Stimulated activated CD4-positive, alpha-beta T cell treated with anti-CD3 and anti-CD28 coated beads, Interleukin-12 subunit alpha, Interleukin-12 subunit beta, amount 100 ng/mL, for 48 hours (primary cell): ENCODE data around the gene PRKACB.
"Not testable (repeated sequence)": the region's sequence is repeated elsewhere in the genome, so short reads cannot be mapped to it uniquely, and the experiment has no call there.

ENCODE experiments used
- DNase-seq, 3 donors: peaks; one replicate each; pipeline ENCODE4 v3.0.0-alpha.2; 2020; ENCODE audit warnings: low read depth in 2 of 3, low spot score in 1 of 3

PRKACB gene

GRCh38 chr1:84214115-84214956, 70.3 kb downstream of the PRKACB start:
- no peak for DNase-seq

- no peak for DNase-seq
Measured at GRCh38 chr1:84217239-84217638, 73.2 kb downstream of the PRKACB start.

- DNase-seq = no peak
Measured at GRCh38 chr1:84223751-84224432, 79.8 kb downstream of the PRKACB start.

- no peak for DNase-seq
Measured at GRCh38 chr1:84224905-84225304, 80.8 kb downstream of the PRKACB start.

GRCh38 chr1:84225646-84226045, 81.6 kb downstream of the PRKACB start:
- no peak for DNase-seq

GRCh38 chr1:84232676-84233075, 88.6 kb downstream of the PRKACB start:
- DNase-seq = not testable (repeated sequence)

- DNase-seq = no peak
Measured at GRCh38 chr1:84236256-84236655, 92.2 kb downstream of the PRKACB start.

- DNase-seq = no peak
Measured at GRCh38 chr1:84242641-84243040, 98.6 kb downstream of the PRKACB start.

GRCh38 chr1:84245563-84245962, 101.5 kb downstream of the PRKACB start:
- no peak for DNase-seq

- no peak for DNase-seq
Measured at GRCh38 chr1:84246213-84246612, 102.1 kb downstream of the PRKACB start.

GRCh38 chr1:84247425-84248220, 103.6 kb downstream of the PRKACB start:
- no peak for DNase-seq

GRCh38 chr1:84250668-84251067, 106.6 kb downstream of the PRKACB start:
- DNase-seq = no peak

GRCh38 chr1:84253036-84253435, 109.0 kb downstream of the PRKACB start:
- no peak for DNase-seq

GRCh38 chr1:84253891-84254290, 109.8 kb downstream of the PRKACB start:
- DNase-seq = no peak

- no peak for DNase-seq
Measured at GRCh38 chr1:84254703-84255238, 110.7 kb downstream of the PRKACB start.

- no peak for DNase-seq
Measured at GRCh38 chr1:84255582-84255981, 111.5 kb downstream of the PRKACB start.

- DNase-seq = no peak
Measured at GRCh38 chr1:84257617-84258016, 113.5 kb downstream of the PRKACB start.

GRCh38 chr1:84259376-84259775, 115.3 kb downstream of the PRKACB start:
- DNase-seq = no peak

- DNase-seq = no peak
Measured at GRCh38 chr1:84259989-84260388, 115.9 kb downstream of the PRKACB start.

- no peak for DNase-seq
Measured at GRCh38 chr1:84260852-84261518, 116.9 kb downstream of the PRKACB start.

- no peak for DNase-seq
Measured at GRCh38 chr1:84264961-84265360, 120.9 kb downstream of the PRKACB start.
